ENCODE results near the gene NELFCD. TPM values are rescaled to one million over a fixed set of nuclear protein-coding genes. Genes with fewer than 3 reads are reported as not detected.

NELFCD gene
- 10 to 100 TPM; 47.1 to 64.4 TPM for total RNA-seq

- intact Hi-C loops (cut with DNase I) = loop anchor here (5.0 kb wide), 1 partner anchor 79 kb away; no protein-coding TSS in a partner anchor
- Histone ChIP-seq H3K4me1 (no peaks in the 10 kb centered on the region), H3K36me3 (no peaks in the 10 kb centered on the region), H3K9ac (ENCODE audit: low read depth in 2 of 2, low read length in 2 of 2) (peak within 1 kb of the TSS; percentile 76 to 94), H3K9me3 (no peaks in the 10 kb centered on the region), H3K4me3 (peak within 1 kb of the TSS; percentile 58), H3K27ac (peak within 1 kb of the TSS; percentile 62), H3K27me3 (no peaks in the 10 kb centered on the region)
- no peak for TF ChIP-seq CTCF (IDR thresholded peaks at IDR 0.05)
- peak; percentile 92 for DNase-seq
Observed at GRCh38 chr20:58980711-58981627, at the start of gene NELFCD. NELFCD (plus strand) TSS chr20:58981256; CDS start chr20:58981310, 54 bp downstream.

DNA sequence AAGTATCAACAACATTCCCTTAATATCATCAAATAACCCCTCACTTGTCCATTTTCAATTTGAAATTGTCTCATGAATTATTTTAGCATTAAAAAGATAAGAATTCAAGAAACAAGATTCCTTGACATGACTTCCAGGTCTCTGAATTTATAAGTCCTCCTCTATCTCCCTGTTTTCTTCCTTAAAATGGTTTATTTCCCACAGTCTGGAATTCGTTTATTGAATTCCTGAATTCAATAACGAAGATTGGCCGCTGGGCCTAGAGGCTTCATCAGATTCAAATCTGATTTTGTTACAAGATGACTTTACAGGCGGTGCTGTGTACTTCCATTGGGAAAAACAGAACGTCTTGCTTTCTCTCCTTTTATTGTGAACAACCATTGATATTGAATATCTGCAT lies 48.9 kb upstream of the NELFCD start:
- no peaks in the 10 kb centered on the region for H3K36me3 ChIP-seq
- no peak for TF ChIP-seq CTCF (IDR thresholded peaks at IDR 0.05)
- intact Hi-C loops (cut with DNase I) = no loop called here
- H3K9ac ChIP-seq (ENCODE audit: low read depth in 2 of 2, low read length in 2 of 2) = no peak overlapping the region
- no peak overlapping the region for H3K27ac ChIP-seq
- DNase-seq = no peak
- no peaks in the 10 kb centered on the region for H3K27me3 ChIP-seq
- H3K4me3 ChIP-seq = no peak overlapping the region
- no peaks in the 10 kb centered on the region for H3K9me3 ChIP-seq
- H3K4me1 ChIP-seq = no peaks in the 10 kb centered on the region

GRCh38 chr20:58938078-58938477 lies 43.0 kb upstream of the NELFCD start:
- no peaks in the 10 kb centered on the region for H3K9me3 ChIP-seq
- DNase-seq = no peak
- intact Hi-C loops (cut with DNase I) = no loop called here
- H3K36me3 ChIP-seq = no peaks in the 10 kb centered on the region
- H3K27ac ChIP-seq = no peak overlapping the region
- H3K4me1 ChIP-seq = no peaks in the 10 kb centered on the region
- no peak overlapping the region for H3K4me3 ChIP-seq
- no peak for TF ChIP-seq CTCF (IDR thresholded peaks at IDR 0.05)
- no peaks in the 10 kb centered on the region for H3K27me3 ChIP-seq
- H3K9ac ChIP-seq (ENCODE audit: low read depth in 2 of 2, low read length in 2 of 2) = no peak overlapping the region

DNA sequence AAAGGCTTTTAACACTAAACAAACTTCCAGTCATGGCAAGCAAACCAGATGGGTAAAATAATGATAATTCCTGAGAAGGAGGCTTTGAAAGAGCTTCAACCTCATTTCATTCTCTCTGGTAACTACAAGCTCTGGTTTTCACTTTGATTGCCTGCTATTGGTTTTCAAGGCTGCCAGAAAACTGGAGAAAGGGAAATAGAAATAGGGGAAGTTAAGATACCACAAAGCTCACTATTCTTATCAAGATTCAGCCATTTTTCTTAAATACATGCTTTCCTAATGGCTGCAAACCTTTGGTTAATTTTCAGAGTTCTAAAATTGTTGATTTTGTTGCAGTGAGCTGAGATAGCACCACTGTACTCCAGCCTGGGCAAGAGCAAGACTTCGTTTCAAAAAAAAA lies 42.5 kb upstream of the NELFCD start:
- intact Hi-C loops (cut with DNase I) = no loop called here
- H3K4me1 ChIP-seq = no peaks in the 10 kb centered on the region
- no peaks in the 10 kb centered on the region for H3K36me3 ChIP-seq
- TF ChIP-seq CTCF (IDR thresholded peaks at IDR 0.05) = no peak
- H3K9me3 ChIP-seq = no peaks in the 10 kb centered on the region
- no peak for DNase-seq
- H3K27me3 ChIP-seq = no peaks in the 10 kb centered on the region
- no peak overlapping the region for H3K27ac ChIP-seq
- H3K9ac ChIP-seq (ENCODE audit: low read depth in 2 of 2, low read length in 2 of 2) = no peak overlapping the region
- no peak overlapping the region for H3K4me3 ChIP-seq

GRCh38 chr20:58941471-58941870 lies 39.6 kb upstream of the NELFCD start:
- Histone ChIP-seq H3K36me3 (no peaks in the 10 kb centered on the region), H3K27ac (no peak overlapping the region), H3K9ac (ENCODE audit: low read depth in 2 of 2, low read length in 2 of 2) (no peak overlapping the region), H3K9me3 (no peaks in the 10 kb centered on the region), H3K27me3 (no peaks in the 10 kb centered on the region), H3K4me1 (no peaks in the 10 kb centered on the region), H3K4me3 (no peak overlapping the region)
- DNase-seq = no peak
- TF ChIP-seq CTCF (IDR thresholded peaks at IDR 0.05) = no peak
- intact Hi-C loops (cut with DNase I) = no loop called here

All from colonic mucosa (tissue), 4 donors.